GM18517 (cell line): ENCODE data around the gene PCDHA13.
"Not testable (repeated sequence)": the region's sequence is repeated elsewhere in the genome, so short reads cannot be mapped to it uniquely, and the experiment has no call there.

Experiments
- ATAC-seq: cut with Tn5 transposase; IDR thresholded peaks from one replicate; pipeline ENCODE4 v1.9.1; 2021; ENCODE audit warnings: mild to moderate bottlenecking, moderate library complexity; ENCODE audit not compliant: unreplicated experiment

The PCDHA13 gene

GRCh38 chr5:140881889-140882590 lies at the start of gene PCDHA13:
TSS of gene PCDHA13 (plus strand) at chr5:140882124. CDS start at chr5:140882269, 145 bp downstream.
- no peak for ATAC-seq

GRCh38 chr5:140833993-140834392 lies 47.9 kb upstream of the PCDHA13 start, which contains the start of gene PCDHA7:
TSS of gene PCDHA7 (plus strand) at chr5:140834269. CDS start at chr5:140834384, 115 bp downstream.
- no peak for ATAC-seq

- not testable (repeated sequence) for ATAC-seq
Measured at GRCh38 chr5:140834439-140835008, 47.4 kb upstream of the PCDHA13 start.

- ATAC-seq, result no peak
Measured at GRCh38 chr5:140835622-140836510, 46.1 kb upstream of the PCDHA13 start.

- no peak for ATAC-seq
Measured at GRCh38 chr5:140840978-140841962, 40.7 kb upstream of the PCDHA13 start, which contains the start of gene PCDHA8. TSS of gene PCDHA8 (plus strand) at chr5:140841187. CDS start at chr5:140841322, 135 bp downstream.

- ATAC-seq, result no peak
Measured at GRCh38 chr5:140842798-140843733, 38.9 kb upstream of the PCDHA13 start.

- not testable (repeated sequence) for ATAC-seq
Measured at GRCh38 chr5:140848139-140849102, 33.5 kb upstream of the PCDHA13 start, which contains the start of gene PCDHA9. TSS of gene PCDHA9 (plus strand) at chr5:140848382. CDS start at chr5:140848496, 114 bp downstream.

GRCh38 chr5:140849831-140850634 lies 31.9 kb upstream of the PCDHA13 start:
- not testable (repeated sequence) for ATAC-seq

GRCh38 chr5:140855772-140856674 lies 25.9 kb upstream of the PCDHA13 start, which contains the start of gene PCDHA10:
TSS of gene PCDHA10 (plus strand) at chr5:140855897. CDS start at chr5:140856049, 152 bp downstream.
- ATAC-seq, result no peak

GRCh38 chr5:140857177-140857986 lies 24.5 kb upstream of the PCDHA13 start:
- ATAC-seq, result no peak

- ATAC-seq, result no peak
Measured at GRCh38 chr5:140857987-140858240, 24.0 kb upstream of the PCDHA13 start.

GRCh38 chr5:140862441-140863295 lies 19.3 kb upstream of the PCDHA13 start:
- no peak for ATAC-seq

GRCh38 chr5:140868721-140869554 lies 13.0 kb upstream of the PCDHA13 start, which contains the start of gene PCDHA11:
TSS of gene PCDHA11 (plus strand) at chr5:140868957. CDS start at chr5:140869104, 147 bp downstream.
- no peak for ATAC-seq
